A673 (cell line): ENCODE results near the gene UBN2. TPM values are rescaled to one million over a fixed set of nuclear protein-coding genes. Genes with fewer than 3 reads are reported as not detected.

ENCODE experiments used
- BruUV-seq: library from RNA; stranded (reverse); fragments of 400-500 nt; replicated peaks from 2 replicates; lab custom pipeline; 2021; lab: Mats Ljungman, UMichigan
- CTCF ChIA-PET: fragments of 300-600 bp; sonication (Branson Sonifier 250); formaldehyde crosslinking; loops from one replicate; lab custom pipeline; 2022; ENCODE audit warnings: antibody characterized with exemption; lab: Charles Lee
- POLR2A ChIA-PET: fragments of 300-600 bp; sonication (Branson Sonifier 250); formaldehyde crosslinking; loops from one replicate; lab custom pipeline; 2022; ENCODE audit warnings: antibody characterized with exemption; ENCODE audit not compliant: low non-redundant PET; lab: Charles Lee
- DNase-seq: peaks from one replicate; pipeline ENCODE4 v3.0.0-alpha.2; 2015; ENCODE audit warnings: low spot score
- H3K27ac ChIP-seq: fragments of 200-600 bp; sonication (generic); 2 replicates; pipeline ENCODE4 v1.5.1; 2016; ENCODE audit warnings: mixed run types, low read depth, mild to moderate bottlenecking, mixed read lengths, antibody characterized with exemption, low read length; ENCODE audit not compliant: poor library complexity, severe bottlenecking
- H3K27me3 ChIP-seq: fragments of 200-600 bp; sonication (generic); replicated peaks from 2 replicates; pipeline ENCODE4 v1.6.1; 2017; ENCODE audit warnings: mixed run types, low read depth, mild to moderate bottlenecking, mixed read lengths, antibody characterized with exemption, low read length; ENCODE audit not compliant: insufficient read depth, poor library complexity
- H3K36me3 ChIP-seq: fragments of 200-600 bp; sonication (generic); 2 replicates; pipeline ENCODE4 v1.6.1; 2016; ENCODE audit warnings: mixed run types, mild to moderate bottlenecking, mixed read lengths, antibody characterized with exemption, low read length; ENCODE audit not compliant: insufficient read depth, poor library complexity, severe bottlenecking
- H3K4me1 ChIP-seq: fragments of 200-600 bp; sonication (generic); 2 replicates; pipeline ENCODE4 v1.6.1; 2017; ENCODE audit warnings: mixed run types, mild to moderate bottlenecking, mixed read lengths, antibody characterized with exemption, low read length; ENCODE audit not compliant: insufficient read depth, poor library complexity, severe bottlenecking
- H3K4me3 ChIP-seq: fragments of 200-600 bp; sonication (generic); 2 replicates; pipeline ENCODE4 v1.5.1; 2016; ENCODE audit warnings: low read depth, mixed run types, mild to moderate bottlenecking, mixed read lengths, low read length; ENCODE audit not compliant: poor library complexity, severe bottlenecking
- H3K9me3 ChIP-seq: fragments of 200-600 bp; sonication (generic); 2 replicates; pipeline ENCODE4 v1.6.1; 2016; ENCODE audit warnings: mixed run types, low read depth, mild to moderate bottlenecking, mixed read lengths, antibody characterized with exemption, low read length; ENCODE audit not compliant: poor library complexity, severe bottlenecking
- CTCF ChIP-seq: fragments of 300-800, 200-600 bp; sonication (generic); conservative IDR thresholded peaks from 2 replicates; pipeline ENCODE4 v1.5.1; 2017; ENCODE audit warnings: low read depth, mild to moderate bottlenecking, antibody characterized with exemption, low read length, moderate library complexity, mixed read lengths
- EZH2 ChIP-seq: fragments of 200-600 bp; sonication (generic); IDR thresholded peaks from 2 replicates; pipeline ENCODE4 v1.6.1; 2017; ENCODE audit warnings: borderline replicate concordance, low read depth, mild to moderate bottlenecking, mixed read lengths, antibody characterized with exemption, low read length; ENCODE audit not compliant: poor library complexity, severe bottlenecking
- intact Hi-C: fragments of 100-400 bp; cut with micrococcal nuclease; formaldehyde crosslinking; loops from one replicate; pipeline ENCODE4 v1.10.0; 2022; ENCODE audit not compliant: unreplicated experiment
- total RNA-seq: library from RNA; stranded (reverse); gene quantifications from 2 replicates; pipeline ENCODE4 v1.2.3, GENCODE V29; 2021

The UBN2 gene
- total RNA-seq, 1 experiment from 2014 or later: 14.5 TPM

DNA sequence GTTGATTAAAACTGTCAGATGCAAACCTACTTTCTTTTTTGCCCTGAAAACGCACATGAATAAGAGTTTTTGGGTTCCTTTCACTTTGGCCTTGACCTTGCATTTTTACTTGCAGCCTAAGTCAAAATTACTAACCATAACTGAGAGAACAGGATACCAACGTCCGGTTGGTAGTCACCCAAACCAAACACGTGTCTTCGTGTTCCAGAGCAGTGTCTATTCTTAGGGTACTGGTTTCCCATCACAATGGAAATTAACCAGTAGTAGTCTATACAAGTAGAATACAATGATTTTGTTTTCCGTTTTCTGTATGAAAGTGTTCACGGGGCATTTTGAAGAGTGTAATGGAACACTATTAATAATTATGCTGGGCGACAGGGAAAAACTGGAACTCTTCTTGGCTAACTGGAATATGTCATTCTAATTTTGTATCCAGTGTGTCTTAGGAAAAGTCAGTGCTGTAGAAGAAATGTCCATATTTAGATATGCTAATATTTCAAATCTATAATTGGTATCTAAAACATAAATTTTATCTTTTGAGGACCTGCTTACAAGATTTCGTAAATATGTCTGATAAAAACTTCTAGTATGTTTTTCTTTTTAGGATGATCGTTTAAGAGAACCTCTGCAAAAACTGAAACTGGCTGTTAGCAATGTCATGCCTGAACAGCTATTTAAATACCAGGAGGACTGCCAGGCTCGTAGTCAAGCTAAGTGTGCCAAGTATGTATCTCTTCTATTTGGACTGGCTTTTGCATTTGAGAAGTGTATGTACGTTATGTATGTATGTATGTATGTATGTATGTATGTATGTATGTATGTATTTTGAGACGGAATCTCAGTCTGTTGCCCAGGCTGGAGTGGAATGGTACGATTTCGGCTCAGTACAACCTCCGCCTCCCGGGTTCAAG lies 40.9 kb downstream of the UBN2 start:
- Histone ChIP-seq H3K27me3 (no peaks in the 10 kb centered on the region), H3K27ac (no peak overlapping the region), H3K9me3 (no peaks in the 10 kb centered on the region), H3K4me3 (no peak overlapping the region), H3K36me3 (peaks cover 18% of the 10 kb centered on the region), H3K4me1 (no peaks in the 10 kb centered on the region)
- intact Hi-C loops: no loop called here
- CTCF ChIA-PET: no interaction called here
- DNase-seq: no peak
- TF ChIP-seq CTCF (no peak), EZH2 (no peak)
- POLR2A ChIA-PET: no interaction called here
- BruUV-seq: no TSS peak

- CTCF ChIA-PET: no interaction called here
- intact Hi-C loops: no loop called here
- POLR2A ChIA-PET: interaction anchor here (0.6 kb wide), 1 partner anchor 56 kb away, joined by 3 read pairs; no protein-coding TSS in a partner anchor
- DNase-seq: no peak
- H3K4me3 ChIP-seq: no peak overlapping the region
- BruUV-seq: no TSS peak
- H3K27ac ChIP-seq: no peak overlapping the region
- TF ChIP-seq CTCF: no peak
- TF ChIP-seq EZH2: no peak
- no peaks in the 10 kb centered on the region for H3K4me1 ChIP-seq
- H3K27me3 ChIP-seq: no peaks in the 10 kb centered on the region
- H3K9me3 ChIP-seq: no peaks in the 10 kb centered on the region
- H3K36me3 ChIP-seq: peaks cover 16% of the 10 kb centered on the region
Observed at GRCh38 chr7:139284252-139284896, 53.3 kb downstream of the UBN2 start.

- ChIA-PET POLR2A (no interaction called here), CTCF (no interaction called here)
- no peaks in the 10 kb centered on the region for H3K27me3 ChIP-seq
- H3K9me3 ChIP-seq: no peaks in the 10 kb centered on the region
- intact Hi-C loops: no loop called here
- H3K4me1 ChIP-seq: no peaks in the 10 kb centered on the region
- H3K36me3 ChIP-seq: peaks cover 16% of the 10 kb centered on the region
- no peak for TF ChIP-seq EZH2
- no peak for TF ChIP-seq CTCF
- no peak overlapping the region for H3K4me3 ChIP-seq
- no TSS peak for BruUV-seq
- no peak overlapping the region for H3K27ac ChIP-seq
- no peak for DNase-seq
Observed at GRCh38 chr7:139286144-139286543, 55.1 kb downstream of the UBN2 start.
